Tibial nerve (tissue), 4 donors: ENCODE measurements around the gene RAB40C. TPM values are rescaled to one million over a fixed set of nuclear protein-coding genes. Genes with fewer than 3 reads are reported as not detected.
A peak's percentile ranks its signal among the peaks of the same experiment; 100 is the strongest.

ENCODE experiments used
- DNase-seq, 2 donors: peaks; one replicate each; pipeline ENCODE4 v3.0.0-alpha.2; 2019; ENCODE audit warnings: low spot score in 2 of 2
- H3K27ac ChIP-seq, 4 donors: fragments of 200-600 bp; sonication (generic) in 3 of 4; one replicate each; pipeline ENCODE4 v1.5.1; 2017 to 2019; ENCODE audit warnings: mild to moderate bottlenecking in 1 of 4
- H3K27me3 ChIP-seq, 2 donors: fragments of 200-600 bp; sonication (generic) in 1 of 2; one replicate each; pipeline versions ENCODE4 v1.5.1 to v1.6.0; 2017 to 2019
- H3K36me3 ChIP-seq, 3 donors: fragments of 200-600 bp; sonication (generic); one replicate each; pipeline ENCODE4 v1.5.1; 2018 to 2019
- H3K4me1 ChIP-seq, 4 donors: fragments of 200-600 bp; sonication (generic) in 3 of 4; one replicate each; pipeline ENCODE4 v1.5.1; 2017 to 2019
- H3K4me3 ChIP-seq, 4 donors: fragments of 200-600 bp; sonication (generic) in 3 of 4; one replicate each; pipeline ENCODE4 v1.5.1; 2017 to 2019; ENCODE audit warnings: mild to moderate bottlenecking in 1 of 4, moderate library complexity in 1 of 4
- H3K9me3 ChIP-seq, 4 donors: fragments of 200-600 bp; sonication (generic) in 3 of 4; one replicate each; pipeline ENCODE4 v1.5.1; 2017 to 2019
- CTCF ChIP-seq, 5 experiments: fragments of 200-600 bp in 3 of 5; fragments of 450-650 bp in 2 of 5; sonication (generic) in 3 of 5; IDR thresholded peaks; one replicate each; pipeline ENCODE4 v1.5.1; 2016 to 2019; ENCODE audit warnings: antibody characterized with exemption in 5 of 5, mild to moderate bottlenecking in 3 of 5, moderate library complexity in 2 of 5
- EP300 ChIP-seq, 2 donors: sonication (generic); formaldehyde crosslinking; IDR thresholded peaks; one replicate each; pipeline ENCODE4 v1.6.1; 2017; ENCODE audit warnings: antibody characterized with exemption in 2 of 2, mild to moderate bottlenecking in 1 of 2
- POLR2A ChIP-seq, 2 donors: fragments of 450-650 bp; IDR thresholded peaks; one replicate each; pipeline ENCODE4 v1.6.1; 2017; ENCODE audit warnings: antibody characterized with exemption in 2 of 2, mild to moderate bottlenecking in 2 of 2, moderate library complexity in 2 of 2
- WGBS, 2 donors: methylation state at CpG; one replicate each; pipeline ENCODE4 v1.1.5; 2018; 5-methylcytosine and 5-hydroxymethylcytosine counted together
- total RNA-seq, 4 donors: library from RNA; depleted of rRNA; stranded (reverse); fragments of >200 nt; gene quantifications; one replicate each; pipeline ENCODE4 v1.1.0, GENCODE V29; 2016

RAB40C gene
- total RNA-seq, 4 donors from 2014 or later: 21.1 to 30.6 (median 27.5) TPM

DNA sequence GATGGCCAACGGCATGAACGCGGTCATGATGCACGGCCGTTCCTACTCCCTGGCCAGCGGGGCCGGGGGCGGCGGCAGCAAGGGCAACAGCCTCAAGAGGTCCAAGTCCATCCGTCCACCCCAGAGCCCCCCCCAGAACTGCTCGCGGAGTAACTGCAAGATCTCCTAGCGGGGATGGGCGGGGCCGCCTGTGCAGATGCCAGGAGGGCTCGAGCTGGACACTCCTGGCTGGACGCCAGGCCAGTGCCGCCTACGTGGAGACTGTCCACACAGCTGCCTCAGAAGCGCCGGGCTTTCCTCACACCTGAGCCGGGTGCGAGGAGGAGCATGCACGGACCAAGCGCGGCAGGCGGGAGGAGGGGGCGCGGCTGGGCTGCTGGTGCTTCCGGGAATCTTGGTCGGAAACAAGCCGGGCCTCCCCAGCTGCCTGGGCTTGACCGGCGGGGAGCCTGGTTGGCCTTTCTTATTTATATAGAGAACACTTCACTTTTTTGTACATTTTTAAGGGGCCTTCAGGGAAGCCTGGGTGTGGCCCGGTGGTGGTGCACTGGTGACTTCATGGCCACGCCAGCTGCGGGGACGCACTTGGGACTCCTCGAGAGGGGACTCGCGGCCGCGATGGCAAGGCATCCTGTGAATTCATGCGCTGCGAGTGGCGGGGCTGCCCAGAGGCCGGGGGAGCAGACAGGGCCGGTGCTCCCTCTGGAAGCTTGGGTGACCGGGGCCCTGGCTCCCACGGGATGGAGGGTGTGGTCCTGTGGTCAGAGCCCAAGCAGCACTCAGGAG lies 37.8 kb downstream of the RAB40C start:
- no peaks in the 10 kb centered on the region for H3K9me3 ChIP-seq
- no peaks in the 10 kb centered on the region for H3K27me3 ChIP-seq
- H3K4me1 ChIP-seq: peaks cover 0 to 44% (median 25%) of the 10 kb centered on the region in 4 donors
- H3K4me3 ChIP-seq: no peak overlapping the region
- TF ChIP-seq CTCF (IDR thresholded peaks at IDR 0.05) (no peak), POLR2A (IDR thresholded peaks at IDR 0.05) (no peak), EP300 (IDR thresholded peaks at IDR 0.05) (no peak)
- WGBS, 2 donors: 78 to 88% methylated on average over 45 to 50 of the region's 50 CpGs
- H3K27ac ChIP-seq: peak overlapping the region in 2 of 4 donors; percentile 17 to 73
- DNase-seq: no peak
- H3K36me3 ChIP-seq: peaks cover 0 to 48% (median 3%) of the 10 kb centered on the region in 3 donors

DNA sequence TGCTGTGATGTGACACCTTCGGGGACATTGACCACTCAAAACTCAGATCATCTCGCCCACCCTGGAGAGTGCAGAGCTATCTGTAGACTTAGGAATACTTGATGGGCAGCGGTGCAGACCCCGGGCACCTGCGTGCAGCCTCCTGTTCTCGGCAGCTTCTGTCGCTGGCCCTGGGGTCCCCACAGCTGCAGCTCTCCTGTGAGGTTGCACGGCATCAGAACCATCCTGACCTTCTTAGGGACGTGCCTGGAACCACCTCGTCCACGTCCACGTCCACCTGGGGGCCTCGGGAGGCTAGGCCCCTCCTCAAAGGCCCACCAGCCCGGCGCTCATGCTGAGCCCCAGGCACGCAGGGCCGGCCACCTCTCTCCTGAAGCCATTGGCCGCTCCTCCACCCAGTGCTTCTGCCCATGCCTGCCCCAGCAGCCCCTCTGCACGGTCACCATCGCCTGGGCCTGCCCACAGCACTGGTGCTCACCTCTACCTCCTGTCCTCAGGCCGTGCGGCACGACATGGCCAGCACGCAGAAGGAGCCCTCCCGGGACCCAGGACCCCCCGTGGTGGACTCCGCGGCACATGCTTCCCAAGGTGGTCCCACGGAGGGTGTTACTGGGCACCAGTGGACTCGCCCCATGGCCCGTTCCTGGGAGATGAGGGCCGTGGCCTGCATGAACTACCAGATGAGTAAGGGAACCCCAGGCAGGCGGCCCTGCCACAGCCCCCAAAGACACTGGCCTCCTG lies 38.6 kb downstream of the RAB40C start:
- no peak overlapping the region for H3K4me3 ChIP-seq
- TF ChIP-seq EP300 (IDR thresholded peaks at IDR 0.05) (no peak), POLR2A (IDR thresholded peaks at IDR 0.05) (no peak), CTCF (IDR thresholded peaks at IDR 0.05) (no peak)
- no peaks in the 10 kb centered on the region for H3K9me3 ChIP-seq
- DNase-seq: no peak
- peaks cover 2 to 57% (median 3%) of the 10 kb centered on the region in 3 donors for H3K36me3 ChIP-seq
- peaks cover 0 to 44% (median 25%) of the 10 kb centered on the region in 4 donors for H3K4me1 ChIP-seq
- H3K27ac ChIP-seq: peak overlapping the region in 2 of 4 donors; percentile 76 to 87
- WGBS, 2 donors: 91 to 92% methylated on average over 29 to 33 of the region's 33 CpGs
- H3K27me3 ChIP-seq: no peaks in the 10 kb centered on the region

GRCh38 chr16:629185-629832 lies 39.4 kb downstream of the RAB40C start:
- no peak for TF ChIP-seq POLR2A (IDR thresholded peaks at IDR 0.05)
- Histone ChIP-seq H3K36me3 (peaks cover 3 to 65% (median 4%) of the 10 kb centered on the region in 3 donors), H3K27me3 (no peaks in the 10 kb centered on the region), H3K4me3 (no peak overlapping the region), H3K27ac (peak overlapping the region; percentile 22 to 87 (median 66)), H3K4me1 (peaks cover 0 to 46% (median 25%) of the 10 kb centered on the region in 4 donors), H3K9me3 (no peaks in the 10 kb centered on the region)
- no peak for DNase-seq
- WGBS, 2 donors: 53 to 56% methylated on average over 14 to 20 of the region's 29 CpGs

DNA sequence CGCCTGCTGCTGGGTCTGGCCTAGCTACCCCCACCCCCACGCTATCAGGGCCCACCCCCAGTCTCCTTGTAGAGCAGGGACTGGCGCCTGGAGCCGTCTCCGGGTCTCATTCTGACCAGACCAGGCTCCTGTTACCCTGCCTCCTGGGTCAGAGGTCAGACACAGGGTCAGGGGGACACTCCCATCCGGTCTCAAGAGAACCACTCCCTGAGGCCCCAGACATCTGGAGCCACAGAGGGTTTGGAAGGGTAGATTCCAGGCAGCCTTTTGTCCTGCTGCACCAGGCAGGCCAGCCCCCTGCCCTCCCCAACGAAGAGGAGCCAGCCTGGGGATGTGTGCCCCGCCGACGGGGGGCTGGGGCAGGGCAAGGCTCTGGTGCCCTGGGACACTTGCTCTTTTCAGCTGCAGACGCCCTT lies 40.0 kb downstream of the RAB40C start:
- Histone ChIP-seq H3K4me1 (peaks cover 0 to 52% (median 27%) of the 10 kb centered on the region in 4 donors), H3K27ac (peak overlapping the region in 3 of 4 donors; percentile 56 to 87 (median 76)), H3K36me3 (peaks cover 3 to 69% (median 4%) of the 10 kb centered on the region in 3 donors), H3K27me3 (no peaks in the 10 kb centered on the region), H3K4me3 (no peak overlapping the region), H3K9me3 (no peaks in the 10 kb centered on the region)
- 15 to 19% methylated on average over 4 to 7 of the region's 11 CpGs for WGBS, 2 donors
- no peak for DNase-seq
- TF ChIP-seq EP300 (IDR thresholded peaks at IDR 0.05): no peak
- no peak for TF ChIP-seq CTCF (IDR thresholded peaks at IDR 0.05)
- no peak for TF ChIP-seq POLR2A (IDR thresholded peaks at IDR 0.05)

DNA sequence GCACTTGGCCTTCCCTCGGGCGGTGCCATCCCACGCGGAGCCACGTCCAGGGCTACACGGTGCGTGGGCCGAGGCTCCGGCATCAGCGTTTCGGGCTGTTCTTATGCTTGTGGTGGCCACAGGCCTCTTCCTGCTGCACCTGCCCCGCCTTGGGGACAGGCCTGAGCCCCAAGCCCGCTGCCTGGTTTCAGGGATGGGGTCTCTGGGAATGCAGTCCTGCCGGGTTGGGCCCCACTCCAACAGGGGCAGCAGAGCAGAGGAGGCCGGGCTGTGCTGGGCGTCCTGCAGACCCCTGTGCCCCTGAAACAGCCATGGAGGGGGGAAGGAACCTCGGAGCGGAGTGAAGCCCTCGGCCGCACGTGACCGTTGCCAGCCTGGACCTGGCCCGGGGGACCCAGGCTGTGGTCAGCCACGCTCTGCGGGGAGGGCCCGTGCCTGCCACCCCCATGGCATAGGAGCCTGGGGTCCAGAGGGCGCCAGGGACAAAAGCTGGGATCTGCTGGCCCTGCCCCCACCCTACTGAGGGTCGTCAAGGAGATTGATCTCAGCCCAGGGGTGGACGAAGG lies 40.5 kb downstream of the RAB40C start:
- Histone ChIP-seq H3K27ac (peak overlapping the region in 3 of 4 donors; percentile 56 to 87 (median 76)), H3K36me3 (peaks cover 3 to 65% (median 4%) of the 10 kb centered on the region in 3 donors)

More for the DNA sequence above, 40.5 kb downstream of the RAB40C start:
- no peak for TF ChIP-seq CTCF (IDR thresholded peaks at IDR 0.05)
- TF ChIP-seq EP300 (IDR thresholded peaks at IDR 0.05): peak in 1 of 2 donors; percentile 61
- Histone ChIP-seq H3K27me3 (no peaks in the 10 kb centered on the region), H3K4me3 (no peak overlapping the region), H3K9me3 (no peaks in the 10 kb centered on the region), H3K4me1 (peaks cover 0 to 57% (median 32%) of the 10 kb centered on the region in 4 donors)
- DNase-seq: no peak
- 17 to 30% methylated on average over 19 to 20 of the region's 29 CpGs for WGBS, 2 donors
